ENCODE results near the gene CIZ1.

Gene CIZ1

GRCh38 chr9:128218172-128218517 lies 26.8 kb upstream of the CIZ1 start:
- DNase-seq = no peak
- Mint-ChIP-seq H3K9me3 (no peaks in the 10 kb centered on the region), H3K4me1 (peaks cover 14% of the 10 kb centered on the region), H3K4me3 (peak overlapping the region; percentile 67), H3K27ac (peak overlapping the region; percentile 38), H3K36me3 (no peaks in the 10 kb centered on the region), H3K27me3 (peaks cover 70% of the 10 kb centered on the region)
- CTCF ChIA-PET = interaction anchor here (0.5 to 1.5 kb wide), 3 partner anchors 14 to 92 kb away, joined by 3 to 5 read pairs (median 3); partner anchors contain the start of gene DNM1

DNA sequence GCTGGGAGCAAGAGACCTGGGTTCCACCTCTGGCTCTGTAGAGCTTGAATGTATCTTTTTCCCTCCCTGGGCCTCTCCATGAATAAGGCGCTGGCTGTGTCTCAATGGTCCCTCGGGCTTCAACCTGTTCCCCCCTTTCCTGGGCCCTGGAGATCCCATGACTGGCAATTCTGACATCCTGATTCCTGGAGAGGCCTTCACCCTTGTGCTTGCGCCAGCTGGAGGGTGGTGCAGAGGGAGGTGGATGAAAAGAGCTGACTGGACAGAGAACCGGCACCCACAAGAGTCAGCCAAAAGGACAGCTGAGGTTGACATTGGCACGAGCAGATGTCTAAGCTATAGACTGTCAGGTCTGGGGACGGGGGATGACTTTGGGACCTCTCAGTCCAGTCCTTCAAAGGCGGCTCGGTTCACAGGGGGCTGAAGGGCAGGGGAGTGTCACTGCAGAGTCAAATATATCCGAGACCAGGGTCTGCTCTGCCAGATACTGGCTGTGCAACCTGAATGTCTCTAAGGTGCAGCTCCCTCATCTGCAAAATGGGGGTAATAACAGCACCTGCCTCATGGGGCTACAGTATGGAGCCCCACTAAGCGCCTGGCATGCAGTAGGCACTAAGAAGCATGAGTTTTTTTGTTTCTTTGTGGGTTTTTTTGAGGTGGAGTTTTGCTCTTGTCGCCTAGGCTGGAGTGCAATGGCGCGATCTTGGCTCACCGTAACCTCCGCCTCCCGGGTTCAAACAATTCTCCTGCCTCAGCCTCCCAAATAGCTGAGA lies 25.6 kb upstream of the CIZ1 start:
- Mint-ChIP-seq H3K27me3 (peaks cover 70% of the 10 kb centered on the region), H3K36me3 (no peaks in the 10 kb centered on the region), H3K4me3 (no peak overlapping the region), H3K4me1 (peaks cover 14% of the 10 kb centered on the region), H3K27ac (no peak overlapping the region), H3K9me3 (no peaks in the 10 kb centered on the region)
- CTCF ChIA-PET = interaction anchor here (1.2 kb wide), 1 partner anchor 222 kb away, joined by 3 read pairs; no protein-coding TSS in a partner anchor
- no peak for DNase-seq

DNA sequence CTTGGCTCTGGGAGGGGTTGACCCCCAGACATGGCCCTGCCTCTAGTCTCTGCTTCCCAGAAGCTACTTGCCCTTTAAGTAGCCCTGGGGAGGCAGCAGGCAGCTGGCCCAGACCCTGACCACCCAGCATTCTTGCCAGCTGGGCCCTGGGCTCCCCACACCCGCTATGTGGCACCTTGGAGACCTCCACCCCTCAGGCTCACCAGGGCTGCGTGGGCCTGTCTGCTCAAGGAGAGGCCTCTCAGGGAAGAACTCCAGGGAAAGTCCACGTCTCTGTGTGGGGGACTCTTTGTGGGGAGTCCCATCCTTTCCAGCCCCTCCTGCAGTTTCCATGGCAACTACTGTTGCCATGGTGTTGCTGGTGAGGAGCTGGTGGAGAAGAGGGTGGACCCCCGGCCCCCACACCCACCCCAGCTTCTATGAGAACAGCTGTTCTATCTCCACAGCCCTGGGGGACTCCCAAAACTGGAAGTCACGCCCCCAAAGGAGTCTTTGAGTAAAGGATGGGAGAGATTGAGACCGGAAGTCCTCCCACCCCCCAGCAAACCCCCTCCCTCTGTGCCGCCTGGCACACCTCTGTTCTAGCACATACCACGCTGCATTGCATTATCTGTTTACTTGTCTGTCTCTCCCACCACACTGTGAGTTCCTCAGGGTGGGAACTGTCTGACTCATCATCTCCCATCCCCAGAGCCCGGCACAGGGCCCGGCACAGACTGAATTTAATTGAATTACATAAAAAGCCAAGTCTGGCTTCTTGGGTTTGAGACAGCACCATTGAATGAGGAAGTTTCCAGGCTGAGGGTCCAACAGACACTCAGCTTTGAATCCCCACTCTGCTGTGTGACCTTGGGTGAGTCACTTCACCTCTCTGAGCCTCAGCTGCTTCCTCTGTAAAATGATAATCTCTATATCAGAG lies 24.4 kb upstream of the CIZ1 start:
- no peak for DNase-seq
- CTCF ChIA-PET = interaction anchor here (0.6 kb wide), 1 partner anchor 26 kb away, joined by 3 read pairs; no protein-coding TSS in a partner anchor
- Mint-ChIP-seq H3K27me3 (peaks cover 78% of the 10 kb centered on the region), H3K27ac (no peak overlapping the region), H3K4me3 (no peak overlapping the region), H3K9me3 (no peaks in the 10 kb centered on the region), H3K36me3 (no peaks in the 10 kb centered on the region), H3K4me1 (peaks cover 14% of the 10 kb centered on the region)

DNA sequence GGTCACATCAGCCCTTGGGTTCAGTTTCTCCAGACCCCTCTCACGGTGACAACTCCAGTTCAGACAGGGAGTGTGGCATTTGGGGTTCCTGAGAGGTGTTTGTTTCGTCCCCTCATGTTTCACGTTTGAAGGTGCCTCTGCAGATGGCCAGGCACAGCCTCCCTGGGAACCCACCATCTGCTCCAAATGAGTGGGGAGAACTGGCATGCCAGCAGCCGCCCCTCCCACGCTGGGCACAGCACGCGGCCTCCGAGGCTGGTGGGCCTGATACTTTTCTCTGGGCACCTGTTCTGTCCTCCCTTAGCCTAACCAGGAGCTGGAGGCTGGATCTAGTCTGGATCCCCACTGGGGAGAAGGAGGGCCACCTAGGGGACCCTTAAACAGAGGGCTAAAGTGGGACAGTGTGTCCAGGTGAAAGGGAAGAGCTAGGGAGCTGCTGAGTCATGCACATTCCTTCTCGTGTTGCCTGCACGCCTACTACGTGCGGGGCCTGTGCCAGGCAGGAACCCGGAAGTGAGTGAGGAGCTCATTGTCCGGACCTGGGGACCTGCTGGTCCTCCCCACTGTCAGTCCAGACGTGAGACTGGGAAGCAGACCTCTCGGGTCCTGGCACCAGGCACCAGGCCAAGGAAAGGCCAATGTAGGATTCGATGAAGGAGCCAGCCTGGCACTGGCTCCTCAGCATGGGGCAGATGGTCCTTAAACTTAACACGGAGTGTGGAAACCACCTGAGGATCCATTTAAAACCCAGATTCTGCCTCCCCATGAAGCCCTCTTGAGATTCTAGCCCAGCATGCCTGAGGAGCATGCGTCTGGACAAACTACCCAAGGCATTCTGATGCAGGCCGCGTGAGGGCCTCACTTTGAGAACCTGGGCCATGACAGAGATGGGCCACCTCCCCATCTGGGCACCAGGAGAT lies 23.5 kb upstream of the CIZ1 start:
- Mint-ChIP-seq H3K4me1 (peaks cover 14% of the 10 kb centered on the region), H3K27ac (no peak overlapping the region), H3K36me3 (no peaks in the 10 kb centered on the region), H3K27me3 (peaks cover 74% of the 10 kb centered on the region), H3K9me3 (no peaks in the 10 kb centered on the region), H3K4me3 (no peak overlapping the region)
- no peak for DNase-seq
- CTCF ChIA-PET = interaction anchor here (0.6 kb wide), 1 partner anchor 25 kb away, joined by 3 read pairs; no protein-coding TSS in a partner anchor

DNA sequence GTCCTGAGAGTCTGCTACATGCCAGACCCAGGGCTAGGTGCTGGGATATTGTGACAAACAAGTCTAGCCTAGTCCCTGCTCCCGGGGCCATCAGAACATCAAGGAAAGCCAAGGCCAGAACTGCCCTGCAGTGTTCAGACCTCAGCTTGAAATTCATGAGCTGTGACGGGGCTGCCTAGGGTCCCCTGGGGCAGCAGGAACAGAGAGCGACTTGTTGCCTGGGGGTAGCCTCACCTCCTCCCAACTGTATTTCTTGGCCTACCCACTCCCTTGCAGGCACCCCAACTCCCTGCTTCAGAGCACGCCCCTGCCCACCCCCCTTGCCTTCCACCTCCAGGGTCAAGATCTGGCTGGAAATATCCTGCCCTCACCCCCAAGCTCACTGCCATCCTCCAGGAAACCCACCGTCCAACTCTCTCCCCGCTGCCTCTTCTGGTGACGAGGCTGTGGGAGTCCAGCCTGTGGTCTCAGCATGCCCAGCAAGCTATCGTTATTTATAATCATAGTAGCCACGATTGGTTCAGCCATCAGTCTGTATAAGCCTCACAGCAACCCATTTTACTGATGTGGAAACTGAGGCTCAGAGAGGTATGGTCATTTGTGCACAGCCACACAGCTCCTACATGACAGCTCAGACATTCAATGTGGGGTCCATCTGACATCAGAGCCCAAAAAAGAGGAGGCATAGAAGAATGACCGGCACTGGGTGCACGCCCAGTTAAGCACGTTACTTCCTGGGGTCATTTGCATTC lies 22.6 kb upstream of the CIZ1 start:
- Mint-ChIP-seq H3K4me1 (peaks cover 12% of the 10 kb centered on the region), H3K4me3 (no peak overlapping the region), H3K27ac (no peak overlapping the region), H3K27me3 (peaks cover 73% of the 10 kb centered on the region), H3K9me3 (no peaks in the 10 kb centered on the region), H3K36me3 (no peaks in the 10 kb centered on the region)
- CTCF ChIA-PET = no interaction called here
- no peak for DNase-seq

DNA sequence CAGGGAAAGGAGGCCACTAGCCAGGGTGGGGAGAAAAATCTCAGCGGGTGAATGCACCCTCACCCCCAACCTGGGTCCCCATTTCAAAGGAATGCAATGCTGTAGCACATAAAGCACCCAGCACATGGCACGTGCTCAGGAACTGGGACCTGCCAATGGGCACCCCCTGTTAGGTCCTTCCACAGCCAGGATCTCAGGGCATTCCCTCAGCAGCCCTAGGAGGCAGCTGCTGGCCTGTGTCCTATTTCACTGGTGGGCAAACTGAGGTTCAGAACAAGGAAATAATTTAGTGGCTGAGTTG lies 20.6 kb upstream of the CIZ1 start:
- Mint-ChIP-seq H3K9me3 (no peaks in the 10 kb centered on the region), H3K36me3 (no peaks in the 10 kb centered on the region), H3K27me3 (peaks cover 78% of the 10 kb centered on the region), H3K4me1 (no peaks in the 10 kb centered on the region), H3K4me3 (no peak overlapping the region), H3K27ac (no peak overlapping the region)
- no peak for DNase-seq
- CTCF ChIA-PET = interaction anchor here (1.0 to 2.3 kb wide), 3 partner anchors 9 to 17 kb away, joined by 3 to 6 read pairs (median 5); partner anchors contain the start of gene DNM1

- Mint-ChIP-seq H3K9me3 (no peaks in the 10 kb centered on the region), H3K27ac (no peak overlapping the region), H3K27me3 (peaks cover 78% of the 10 kb centered on the region), H3K36me3 (no peaks in the 10 kb centered on the region), H3K4me3 (no peak overlapping the region), H3K4me1 (no peaks in the 10 kb centered on the region)
- CTCF ChIA-PET = interaction anchor here (0.7 to 2.3 kb wide), 4 partner anchors 8 to 151 kb away, joined by 3 to 6 read pairs (median 4); partner anchors contain the start of gene DNM1
- DNase-seq = no peak
Observed at GRCh38 chr9:128211186-128211980, 20.0 kb upstream of the CIZ1 start.

DNA sequence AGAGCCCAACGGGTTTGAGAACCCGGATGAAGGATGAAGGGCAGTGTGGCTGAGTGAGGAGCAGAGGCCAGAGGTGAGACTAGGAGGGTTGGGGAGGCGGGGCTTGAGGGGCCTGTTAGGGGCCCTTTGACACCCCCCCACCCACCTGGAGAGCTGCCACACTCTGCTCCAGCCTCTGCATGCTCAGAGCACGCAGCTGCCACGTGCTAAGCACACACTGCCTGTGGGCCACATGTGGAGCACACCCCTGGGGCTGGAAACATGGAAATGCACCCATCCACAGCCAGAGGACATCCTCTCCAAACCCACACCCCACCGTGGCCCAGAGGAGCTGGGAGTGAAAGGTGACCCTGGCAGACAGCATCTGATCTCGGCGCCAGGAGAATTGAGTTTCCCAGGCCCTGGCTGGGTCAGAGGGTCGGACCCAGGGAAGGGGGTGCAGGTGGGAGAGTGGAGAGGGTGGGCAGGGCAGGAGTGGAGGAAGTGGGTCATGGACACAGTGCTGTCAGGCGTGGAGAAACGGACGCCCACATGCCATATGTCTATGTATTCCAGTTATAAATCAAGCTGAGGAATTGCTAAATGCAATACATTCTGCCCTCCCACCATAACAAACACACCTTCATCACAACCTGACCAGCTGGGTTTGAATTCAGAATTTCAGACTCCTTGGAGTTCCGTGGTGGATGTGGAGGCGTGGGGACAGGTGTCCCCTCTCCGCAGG lies 17.7 kb upstream of the CIZ1 start:
- H3K9me3 Mint-ChIP-seq = no peaks in the 10 kb centered on the region
- no peak for DNase-seq
- H3K36me3 Mint-ChIP-seq = no peaks in the 10 kb centered on the region
- peaks cover 2% of the 10 kb centered on the region for H3K4me1 Mint-ChIP-seq
- peaks cover 88% of the 10 kb centered on the region for H3K27me3 Mint-ChIP-seq
- H3K4me3 Mint-ChIP-seq = no peak overlapping the region
- H3K27ac Mint-ChIP-seq = no peak overlapping the region
- CTCF ChIA-PET = no interaction called here

GRCh38 chr9:128208386-128208785 lies 17.0 kb upstream of the CIZ1 start:
- Mint-ChIP-seq H3K27ac (no peak overlapping the region), H3K27me3 (peaks cover 88% of the 10 kb centered on the region), H3K9me3 (no peaks in the 10 kb centered on the region), H3K36me3 (no peaks in the 10 kb centered on the region), H3K4me1 (peaks cover 5% of the 10 kb centered on the region), H3K4me3 (no peak overlapping the region)
- no peak for DNase-seq
- CTCF ChIA-PET = no interaction called here

DNA sequence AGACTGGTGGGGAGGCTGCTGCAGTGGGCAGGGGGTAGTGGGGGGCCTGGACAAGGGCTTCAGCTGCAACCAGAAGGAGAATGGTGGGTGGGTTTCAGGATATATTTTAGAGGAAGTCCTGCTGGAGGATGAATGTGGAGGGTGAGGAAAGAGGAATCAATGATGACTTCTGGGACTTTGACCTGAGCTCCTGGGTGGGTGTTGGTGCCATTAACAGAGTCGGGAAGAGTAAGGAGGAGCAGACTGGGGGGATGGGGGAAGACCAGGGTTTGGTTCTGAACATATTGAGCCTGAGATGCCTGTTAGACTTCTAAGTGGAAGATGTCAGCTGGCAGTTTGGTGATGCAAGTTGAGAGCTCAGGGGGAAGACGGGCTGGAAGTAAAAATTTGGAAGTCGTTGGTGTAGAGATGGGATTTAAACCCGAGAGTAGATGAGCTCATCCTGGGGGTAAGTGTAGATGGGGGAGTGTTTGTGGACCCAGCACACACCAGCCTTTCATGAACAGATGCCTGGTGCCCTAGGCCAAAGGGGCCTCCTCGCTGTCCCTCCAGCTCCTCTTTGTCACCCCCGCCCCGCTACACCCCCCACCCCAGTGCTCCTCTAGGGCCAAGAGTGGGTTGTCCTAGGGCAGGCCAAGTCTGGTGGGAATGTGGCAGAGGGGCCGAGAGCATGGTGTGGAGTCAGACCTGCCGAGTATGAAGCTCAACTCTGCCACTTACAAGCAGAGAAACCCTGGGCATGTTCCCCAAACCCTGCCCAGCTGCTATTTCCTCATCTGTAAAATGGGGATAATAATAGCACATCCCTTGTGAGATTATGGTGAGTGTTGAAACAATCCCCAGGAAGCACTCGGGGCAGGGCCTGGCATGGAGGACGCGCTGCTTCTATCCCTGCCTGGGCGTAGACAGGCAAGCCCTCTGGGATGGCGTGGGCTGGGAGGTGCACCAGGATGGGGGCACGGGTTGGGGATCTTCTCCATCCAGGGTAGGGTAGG lies 15.8 kb upstream of the CIZ1 start:
- CTCF ChIA-PET = interaction anchor here (0.5 to 0.9 kb wide), 3 partner anchors 8 to 47 kb away, joined by 3 to 4 read pairs (median 3); no protein-coding TSS in a partner anchor
- peaks cover 87% of the 10 kb centered on the region for H3K27me3 Mint-ChIP-seq
- H3K9me3 Mint-ChIP-seq = no peaks in the 10 kb centered on the region
- no peak for DNase-seq
- no peaks in the 10 kb centered on the region for H3K36me3 Mint-ChIP-seq
- H3K4me3 Mint-ChIP-seq = no peak overlapping the region
- peaks cover 10% of the 10 kb centered on the region for H3K4me1 Mint-ChIP-seq
- H3K27ac Mint-ChIP-seq = no peak overlapping the region

DNA sequence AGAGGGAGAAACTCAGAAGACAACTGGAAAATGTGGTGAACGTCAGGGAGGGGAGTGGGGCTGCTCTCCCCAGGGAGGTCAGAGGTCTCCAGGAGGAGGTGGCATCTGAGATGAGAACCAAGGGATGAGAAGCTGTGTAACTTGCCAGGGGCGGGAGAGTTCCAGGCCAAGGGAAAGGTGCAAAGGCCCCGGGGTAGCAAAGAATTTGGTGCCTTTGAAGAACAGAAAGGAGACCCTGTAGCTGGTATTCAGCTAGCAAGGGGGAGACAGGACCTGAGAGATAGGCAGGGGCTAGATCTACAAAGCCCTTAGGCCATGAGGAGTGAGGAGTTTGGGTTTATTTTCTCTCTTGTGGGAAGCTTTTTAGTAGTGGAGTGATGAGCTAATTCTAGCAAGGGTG lies 15.1 kb upstream of the CIZ1 start:
- no peaks in the 10 kb centered on the region for H3K36me3 Mint-ChIP-seq
- CTCF ChIA-PET = interaction anchor here (0.9 kb wide), 1 partner anchor 10 kb away, joined by 3 read pairs; no protein-coding TSS in a partner anchor
- peaks cover 80% of the 10 kb centered on the region for H3K27me3 Mint-ChIP-seq
- no peak overlapping the region for H3K27ac Mint-ChIP-seq
- no peak overlapping the region for H3K4me3 Mint-ChIP-seq
- no peaks in the 10 kb centered on the region for H3K9me3 Mint-ChIP-seq
- H3K4me1 Mint-ChIP-seq = peaks cover 10% of the 10 kb centered on the region
- no peak for DNase-seq

All from activated naive CD4-positive, alpha-beta T cell treated with anti-CD3 and anti-CD28 coated beads, Interleukin-2, amount 10 ng/mL, durations not matched to agents 7 days and 5 days (primary cell).